Jurkat, Clone E6-1 (cell line): ENCODE measurements around the gene CACTIN. TPM values are rescaled to one million over a fixed set of nuclear protein-coding genes. Genes with fewer than 3 reads are reported as not detected.
"Not testable (repeated sequence)": the region's sequence is repeated elsewhere in the genome, so short reads cannot be mapped to it uniquely, and the experiment has no call there.

Experiments used
- DNase-seq: peaks from one replicate; pipeline ENCODE4 v3.0.0-alpha.2; 2011; ENCODE audit warnings: low read depth, low spot score
- H3K4me3 ChIP-seq: 2 replicates; pipeline ENCODE4 v1.5.1; 2011; ENCODE audit warnings: mild to moderate bottlenecking, low read length, control low read depth, moderate library complexity
- polyA plus RNA-seq: library from polyadenylated mRNA; unstranded; fragments of >200 nt; gene quantifications from one replicate; pipeline ENCODE4 v1.2.1, GENCODE V29; 2012; ENCODE audit warnings: missing spikeins; ENCODE audit not compliant: insufficient read length, insufficient read depth

CACTIN gene
- 35.9 TPM for polyA plus RNA-seq

GRCh38 chr19:3626473-3627350 is at the start of gene CACTIN:
TSS of gene CACTIN (minus strand) at chr19:3626790. CDS start at chr19:3626762, 28 bp downstream.
- peak within 1 kb of the TSS; percentile 93 for H3K4me3 ChIP-seq
- DNase-seq = peak; percentile 96

GRCh38 chr19:3674784-3675543 is 48.4 kb upstream of the CACTIN start:
- no peak overlapping the region for H3K4me3 ChIP-seq
- DNase-seq = no peak

- no peak for DNase-seq
- H3K4me3 ChIP-seq = no peak overlapping the region
Observed at GRCh38 chr19:3673506-3674439, 47.2 kb upstream of the CACTIN start.

GRCh38 chr19:3672993-3673392 is 46.4 kb upstream of the CACTIN start:
- DNase-seq = no peak
- H3K4me3 ChIP-seq = no peak overlapping the region

- H3K4me3 ChIP-seq = no peak overlapping the region
- DNase-seq = no peak
Observed at GRCh38 chr19:3672575-3672948, 46.0 kb upstream of the CACTIN start.

- no peak overlapping the region for H3K4me3 ChIP-seq
- no peak for DNase-seq
Observed at GRCh38 chr19:3671680-3672574, 45.3 kb upstream of the CACTIN start.

GRCh38 chr19:3670796-3671679 is 44.4 kb upstream of the CACTIN start:
- DNase-seq = no peak
- no peak overlapping the region for H3K4me3 ChIP-seq

GRCh38 chr19:3669947-3670795 is 43.6 kb upstream of the CACTIN start:
- no peak for DNase-seq
- no peak overlapping the region for H3K4me3 ChIP-seq

- H3K4me3 ChIP-seq = no peak overlapping the region
- no peak for DNase-seq
Observed at GRCh38 chr19:3669082-3669946, 42.7 kb upstream of the CACTIN start.

GRCh38 chr19:3668331-3669081 is 41.9 kb upstream of the CACTIN start:
- DNase-seq = no peak
- no peak overlapping the region for H3K4me3 ChIP-seq

GRCh38 chr19:3667766-3668165 is 41.2 kb upstream of the CACTIN start:
- DNase-seq = no peak
- no peak overlapping the region for H3K4me3 ChIP-seq

- no peak for DNase-seq
- no peak overlapping the region for H3K4me3 ChIP-seq
Observed at GRCh38 chr19:3667037-3667638, 40.5 kb upstream of the CACTIN start.

- not testable (repeated sequence) for H3K4me3 ChIP-seq, DNase-seq
Observed at GRCh38 chr19:3666545-3666856, 39.9 kb upstream of the CACTIN start.

- DNase-seq = no peak
- no peak overlapping the region for H3K4me3 ChIP-seq
Observed at GRCh38 chr19:3665681-3666544, 39.3 kb upstream of the CACTIN start.
